HG03135 (cell line): ENCODE data around the gene TRPM3.
A peak's percentile ranks its signal among the peaks of the same experiment; 100 is the strongest.

Experiments
- ATAC-seq: cut with Tn5 transposase; IDR thresholded peaks from one replicate; pipeline ENCODE4 v1.9.1; 2021; ENCODE audit warnings: mild to moderate bottlenecking, moderate library complexity; ENCODE audit not compliant: unreplicated experiment

TRPM3 gene

GRCh38 chr9:70617033-70617828 is 504.2 kb downstream of the TRPM3 start:
- ATAC-seq, result no peak

- no peak for ATAC-seq
These were observed 505.0 kb downstream of the TRPM3 start for GRCh38 chr9:70616228-70616990.

- ATAC-seq, result no peak
These were observed 505.8 kb downstream of the TRPM3 start for GRCh38 chr9:70615464-70616138.

GRCh38 chr9:70614786-70615463 is 506.5 kb downstream of the TRPM3 start:
- ATAC-seq, result no peak

- no peak for ATAC-seq
These were observed 508.2 kb downstream of the TRPM3 start for GRCh38 chr9:70613024-70613768.

- ATAC-seq, result no peak
These were observed 511.2 kb downstream of the TRPM3 start for GRCh38 chr9:70610287-70610644.

- ATAC-seq, result no peak
These were observed 511.7 kb downstream of the TRPM3 start for GRCh38 chr9:70609542-70610286.

GRCh38 chr9:70609011-70609410 is 512.4 kb downstream of the TRPM3 start:
- ATAC-seq, result no peak

GRCh38 chr9:70607926-70608325 is 513.5 kb downstream of the TRPM3 start:
- ATAC-seq, result peak; percentile 66

- ATAC-seq, result no peak
These were observed 514.1 kb downstream of the TRPM3 start for GRCh38 chr9:70607329-70607728.

GRCh38 chr9:70603020-70603411 is 518.4 kb downstream of the TRPM3 start:
- ATAC-seq, result no peak

- ATAC-seq, result peak; percentile 69
These were observed 519.0 kb downstream of the TRPM3 start for GRCh38 chr9:70602321-70603019.

- ATAC-seq, result no peak
These were observed 520.1 kb downstream of the TRPM3 start for GRCh38 chr9:70601000-70601951.

- ATAC-seq, result no peak
These were observed 520.9 kb downstream of the TRPM3 start for GRCh38 chr9:70600506-70600905.

- no peak for ATAC-seq
These were observed 523.5 kb downstream of the TRPM3 start for GRCh38 chr9:70597886-70598285.

- ATAC-seq, result no peak
These were observed 526.2 kb downstream of the TRPM3 start for GRCh38 chr9:70595211-70595610.

- ATAC-seq, result no peak
These were observed 527.0 kb downstream of the TRPM3 start for GRCh38 chr9:70594386-70594944.

- ATAC-seq, result no peak
These were observed 528.2 kb downstream of the TRPM3 start for GRCh38 chr9:70593241-70593640.
